HepG2 (cell line): ENCODE measurements around the gene UNC79. TPM values are rescaled to one million over a fixed set of nuclear protein-coding genes. Genes with fewer than 3 reads are reported as not detected.

ENCODE experiments used
- ATAC-seq: fragments of 200-7000 bp; cut with Tn5 transposase; 3 replicates; pipeline ENCODE4 v1.9.1; 2020; ENCODE audit warnings: mild to moderate bottlenecking, moderate library complexity
- BruUV-seq: library from RNA; stranded (reverse); fragments of 400-500 nt; replicated peaks from 2 replicates; lab custom pipeline; 2021; lab: Mats Ljungman, UMichigan
- CTCF ChIA-PET: fragments of 300-600 bp; formaldehyde crosslinking; extraction: SDS; loops from one replicate; lab custom pipeline; 2021; ENCODE audit warnings: low total read pairs, inconsistent platforms, low intra/inter-chr PET ratio; lab: Yijun Ruan, JAX
- POLR2A ChIA-PET: fragments of 350-600 bp; sonication (Branson Sonifier 250); formaldehyde crosslinking; loops from one replicate; lab custom pipeline; 2020; ENCODE audit warnings: antibody characterized with exemption, inconsistent platforms; lab: Yijun Ruan, JAX
- DNase-seq: peaks from one replicate; pipeline ENCODE4 v3.0.0-alpha.2; 2015; ENCODE audit warnings: low spot score
- FAIRE-seq: peaks from 3 replicates; lab custom pipeline; 2011; peaks lifted over from hg19 to GRCh38; lab: Jason Lieb, UNC
- H2AFZ ChIP-seq: one replicate; pipeline ENCODE4 v1.6.1; 2011; ENCODE audit warnings: low read length, inconsistent platforms
- H3K27ac ChIP-seq: fragments of 300-600 bp; 3 replicates; pipeline ENCODE4 v1.8.0; 2011; ENCODE audit warnings: mixed run types, mild to moderate bottlenecking, mixed read lengths, low read length, inconsistent platforms; ENCODE audit not compliant: insufficient read depth; ENCODE audit errors: extremely low read length
- H3K27me3 ChIP-seq, 2 experiments: fragments of 200-600 bp in 1 of 2; 2 replicates in 1 of 2; 3 replicates in 1 of 2; pipeline versions ENCODE4 v1.6.0 to v1.8.0; 2011; ENCODE audit warnings: low read length in 2 of 2, mild to moderate bottlenecking in 2 of 2, moderate library complexity in 2 of 2, inconsistent platforms in 1 of 2; ENCODE audit not compliant: insufficient read depth in 2 of 2, control insufficient read depth in 1 of 2
- H3K36me3 ChIP-seq, 2 experiments: fragments of 200-600 bp in 1 of 2; replicated peaks in 1 of 2; 2 replicates in 1 of 2; 3 replicates in 1 of 2; pipeline versions ENCODE4 v1.5.1 to v1.8.0; 2011; ENCODE audit warnings: low read length in 2 of 2, inconsistent platforms in 1 of 2; ENCODE audit not compliant: insufficient read depth in 2 of 2, control insufficient read depth in 1 of 2
- H3K4me1 ChIP-seq: 2 replicates; pipeline ENCODE4 v1.5.1; 2012; ENCODE audit warnings: low read length, inconsistent platforms; ENCODE audit not compliant: insufficient read depth
- H3K4me2 ChIP-seq: 2 replicates; pipeline ENCODE4 v1.6.0; 2011; ENCODE audit warnings: low read depth, low read length, inconsistent platforms
- H3K4me3 ChIP-seq, 3 experiments: fragments of 200-600 bp in 1 of 3; sonication (generic), shearing (Covaris generic) in 1 of 3; replicated peaks in 1 of 3; 2 replicates each; pipeline ENCODE4 v1.5.1; 2011 to 2016; ENCODE audit warnings: low read length in 3 of 3, inconsistent platforms in 2 of 3, low read depth in 2 of 3, mild to moderate bottlenecking in 2 of 3, control low read depth in 1 of 3, mixed read lengths in 1 of 3; ENCODE audit not compliant: insufficient read depth in 1 of 3
- H3K79me2 ChIP-seq: one replicate; pipeline ENCODE4 v1.6.1; 2011; ENCODE audit warnings: low read length, inconsistent platforms; ENCODE audit not compliant: insufficient read depth
- H3K9ac ChIP-seq: 2 replicates; pipeline ENCODE4 v1.6.0; 2011; ENCODE audit warnings: mild to moderate bottlenecking, low read depth, low read length, inconsistent platforms; ENCODE audit not compliant: insufficient read depth
- H3K9me3 ChIP-seq: 2 replicates; pipeline ENCODE4 v1.5.1; 2012; ENCODE audit warnings: mild to moderate bottlenecking, low read length
- H4K20me1 ChIP-seq: 2 replicates; pipeline ENCODE4 v1.6.0; 2011; ENCODE audit warnings: inconsistent platforms, mild to moderate bottlenecking, low read length, moderate library complexity; ENCODE audit not compliant: insufficient read depth
- CTCF ChIP-seq: sonication (generic); formaldehyde crosslinking; IDR thresholded peaks from 2 replicates; pipeline ENCODE4 v1.5.0; 2020; ENCODE audit warnings: mild to moderate bottlenecking, missing genetic modification reagents, moderate library complexity
- SALL1 ChIP-seq: sonication (generic); formaldehyde crosslinking; IDR thresholded peaks from 2 replicates; pipeline ENCODE4 v1.8.0; 2022; ENCODE audit warnings: mild to moderate bottlenecking, missing genetic modification reagents
- STAG1 ChIP-seq: sonication (generic); formaldehyde crosslinking; IDR thresholded peaks from 2 replicates; pipeline ENCODE4 v1.4.0; 2020; ENCODE audit warnings: missing genetic modification reagents
- WGBS: methylation state at CpG from one replicate; pipeline ENCODE4 v1.1.6; 2017; ENCODE audit warnings: low lambda C conversion rate; 5-methylcytosine and 5-hydroxymethylcytosine counted together
- in situ Hi-C: cut with HindIII; loops from 2 replicates; pipeline ENCODE4 v1.10.0; 2017; ENCODE audit warnings: low pct_unique_long_range_greater_than_20kb; ENCODE audit not compliant: extremely low pct_ligation_motif_present
- intact Hi-C: fragments of 100-400 bp; cut with micrococcal nuclease; formaldehyde crosslinking; loops from one replicate; pipeline ENCODE4 v1.10.0; 2022; ENCODE audit not compliant: unreplicated experiment
- polyA plus RNA-seq, 8 experiments: library from polyadenylated mRNA; depleted of rRNA in 3 of 8; stranded (reverse) in 7 of 8; unstranded in 1 of 8; fragments of >200 nt; fragmentation: Illumina TruSeq in 4 of 8; extraction: Trizol in 4 of 8; gene quantifications; 2 replicates each; pipeline versions ENCODE4 v1.2.1 to v1.2.3, GENCODE V29; 2011 to 2016; ENCODE audit warnings: low read depth in 4 of 8, missing spikeins in 1 of 8, mixed read lengths in 1 of 8; ENCODE audit not compliant: insufficient read depth in 1 of 8
- total RNA-seq, 5 experiments: library from RNA; depleted of rRNA; stranded (reverse); fragments of >200 nt; fragmentation: Illumina TruSeq; extraction: Trizol; gene quantifications; 2 replicates each; pipeline ENCODE4 v1.2.3, GENCODE V29; 2016; ENCODE audit warnings: low read depth in 1 of 5

Gene UNC79
- total and polyA plus RNA-seq, 2 of the 13 experiments (the other 11 are each of a cell fraction or from before 2014, with no cell fraction given), result under 0.01 TPM; not detected in 1

- no peaks in the 10 kb centered on the region for H4K20me1 ChIP-seq
- no TSS peak for BruUV-seq
These were observed 260.5 kb downstream of the UNC79 start for GRCh38 chr14:93691042-93691780.

More at GRCh38 chr14:93691042-93691780, 260.5 kb downstream of the UNC79 start:
- no peak overlapping the region for H3K27ac ChIP-seq
- H3K4me2 ChIP-seq, result no peak overlapping the region
- DNase-seq, result no peak
- TF ChIP-seq CTCF (CRISPR knock-in tag) (0 out of 2 replicates have a peak, but pooled peaks have one; percentile 10), STAG1 (CRISPR knock-in tag) (peak; percentile 20; the same call in 1 of the 2 replicates), SALL1 (CRISPR knock-in tag) (no peak)
- H3K9me3 ChIP-seq, result no peaks in the 10 kb centered on the region
- H2AFZ ChIP-seq, result no peak overlapping the region
- peak; percentile 30 for FAIRE-seq
- 0 out of 3 replicates have a peak, but pooled peaks have one; percentile 38 for ATAC-seq
- WGBS, result 39% methylated on average over 16 of the region's 16 CpGs
- H3K4me3 ChIP-seq, result no peak overlapping the region
- ChIA-PET CTCF (no interaction called here), POLR2A (no interaction called here)
- peaks cover 0 to 9% of the 10 kb centered on the region in 2 experiments; a peak in 2 of 5 replicates for H3K27me3 ChIP-seq
- in situ Hi-C loops, result no loop called here
- H3K79me2 ChIP-seq, result no peaks in the 10 kb centered on the region
- H3K36me3 ChIP-seq, result no peaks in the 10 kb centered on the region
- no peak overlapping the region for H3K9ac ChIP-seq
- no peaks in the 10 kb centered on the region for H3K4me1 ChIP-seq
- intact Hi-C loops, result no loop called here
